HG03280 (cell line): ENCODE data around the gene AP2A2.

Source experiments
- ATAC-seq: cut with Tn5 transposase; IDR thresholded peaks from one replicate; pipeline ENCODE4 v1.9.1; 2021; ENCODE audit warnings: mild to moderate bottlenecking, moderate library complexity; ENCODE audit not compliant: unreplicated experiment

AP2A2 gene

DNA sequence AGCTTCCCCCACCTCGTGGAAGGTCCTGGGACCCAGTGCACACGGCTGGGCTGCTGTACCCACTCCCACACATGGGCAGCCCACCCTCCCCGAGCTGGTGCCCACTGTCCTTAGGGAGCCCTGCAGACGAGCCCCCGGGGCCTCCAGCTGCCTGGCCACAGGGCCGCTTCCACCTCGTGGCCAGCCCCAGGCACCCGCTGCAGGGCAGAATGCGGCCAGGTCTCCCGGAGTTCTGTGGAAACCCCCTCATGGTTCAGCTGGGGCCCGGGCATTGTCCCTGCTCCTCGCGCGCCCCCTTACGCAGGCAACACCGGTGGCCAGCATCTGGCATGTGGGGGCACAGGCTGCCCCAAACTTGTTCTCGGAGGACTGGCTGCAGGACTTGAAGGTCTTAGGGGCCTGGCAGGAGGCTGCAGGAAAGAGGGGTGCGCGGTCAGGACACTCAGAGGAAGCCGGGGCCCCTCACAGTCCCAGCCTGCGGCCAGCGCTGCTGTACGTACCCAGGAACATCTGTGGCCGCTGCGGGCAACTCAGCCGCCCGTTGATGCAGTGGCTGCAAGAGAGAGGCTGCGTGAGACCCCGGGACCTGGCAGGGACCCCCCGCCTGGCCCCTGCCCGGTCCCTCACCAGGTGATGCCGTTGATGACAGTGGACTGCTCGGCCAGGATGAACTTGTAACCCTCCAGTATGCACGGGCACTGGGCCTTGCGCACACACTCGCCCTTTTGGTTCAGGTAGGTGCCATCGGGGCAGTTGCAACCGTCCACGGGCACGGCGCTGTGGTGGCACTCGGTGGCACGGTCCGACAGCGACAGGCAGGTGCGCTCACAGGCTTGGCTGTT lies 101.2 kb downstream of the AP2A2 start:
- no peak for ATAC-seq

DNA sequence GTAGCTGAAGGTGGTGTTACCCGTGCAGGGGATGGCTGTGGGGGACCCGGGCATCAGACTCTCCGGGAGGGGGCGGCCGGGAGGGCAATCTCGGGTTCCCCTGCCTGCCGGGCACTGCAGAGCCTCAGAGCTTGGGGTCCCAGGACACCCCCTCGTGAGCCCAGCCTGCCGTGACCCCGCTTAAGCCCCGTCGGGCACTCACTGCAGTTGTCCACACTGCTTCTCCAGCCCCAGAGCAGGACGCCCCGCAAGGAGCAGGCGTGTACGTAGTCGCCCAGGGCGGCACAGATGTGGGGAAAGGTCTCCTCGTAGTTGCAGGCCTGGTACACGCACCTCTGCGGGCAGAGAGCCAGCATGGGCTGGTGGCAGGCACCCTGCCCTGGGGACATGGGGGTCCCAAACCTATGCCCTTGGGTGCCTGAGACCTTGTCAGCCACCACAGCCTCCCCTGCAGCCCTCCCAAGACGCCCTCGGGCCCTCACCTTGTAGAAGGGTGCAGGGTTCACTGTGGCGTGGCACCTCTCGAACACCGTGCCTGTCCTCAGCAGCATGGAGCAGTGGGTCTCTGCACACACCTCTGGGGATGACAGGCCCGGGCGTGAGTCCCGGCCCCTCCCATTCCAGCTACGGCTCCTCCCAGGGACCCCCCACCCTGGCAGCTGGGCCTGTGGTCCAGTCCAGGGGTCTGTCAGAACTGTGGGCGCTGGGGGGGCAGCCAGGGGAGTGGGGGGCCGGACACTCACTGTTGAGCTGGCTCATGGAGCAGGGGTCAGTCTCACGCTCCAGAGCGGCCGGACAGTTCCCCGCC lies 102.0 kb downstream of the AP2A2 start:
- ATAC-seq: no peak

- ATAC-seq: no peak
These were observed 102.5 kb downstream of the AP2A2 start for GRCh38 chr11:1028291-1028540.

DNA sequence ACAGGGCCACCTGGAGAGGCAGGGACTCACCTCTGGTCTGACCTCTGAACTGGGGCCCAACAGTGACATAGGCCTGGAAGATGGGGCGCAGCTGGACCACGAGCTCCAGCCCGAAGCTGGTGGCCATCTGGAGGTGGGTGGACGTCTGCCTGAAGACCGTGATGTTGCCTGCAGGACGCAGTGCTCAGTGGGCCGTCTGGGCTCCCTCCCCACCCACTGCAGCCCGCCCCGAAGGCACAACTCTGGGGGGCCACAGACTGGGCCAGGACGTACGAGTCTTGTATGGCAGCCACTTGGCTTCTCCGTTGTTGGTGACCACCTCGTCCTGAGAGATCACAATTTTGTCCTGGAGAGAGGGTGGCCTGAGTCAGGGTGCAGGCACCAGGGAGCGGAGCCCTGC lies 102.9 kb downstream of the AP2A2 start:
- no peak for ATAC-seq

DNA sequence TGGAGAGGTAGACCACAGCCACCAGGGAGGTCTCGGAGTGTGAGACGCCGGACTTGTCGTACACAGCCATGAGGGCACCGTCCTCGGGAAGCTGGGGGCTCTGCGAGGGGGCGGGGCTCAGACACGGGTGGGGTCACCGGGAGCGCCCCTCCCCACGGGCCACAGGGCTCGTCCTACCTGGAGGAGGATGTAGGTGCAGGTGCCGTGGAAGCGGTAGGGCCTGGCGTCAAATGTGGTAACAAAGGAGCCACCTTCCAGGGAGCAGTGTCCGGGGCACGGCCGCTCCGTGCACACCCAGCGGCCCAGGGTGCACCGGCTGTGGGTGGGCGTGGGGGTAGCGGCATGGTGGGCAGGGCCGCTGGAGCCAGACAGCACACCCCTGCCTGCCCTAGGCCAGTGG lies 103.4 kb downstream of the AP2A2 start:
- no peak for ATAC-seq

DNA sequence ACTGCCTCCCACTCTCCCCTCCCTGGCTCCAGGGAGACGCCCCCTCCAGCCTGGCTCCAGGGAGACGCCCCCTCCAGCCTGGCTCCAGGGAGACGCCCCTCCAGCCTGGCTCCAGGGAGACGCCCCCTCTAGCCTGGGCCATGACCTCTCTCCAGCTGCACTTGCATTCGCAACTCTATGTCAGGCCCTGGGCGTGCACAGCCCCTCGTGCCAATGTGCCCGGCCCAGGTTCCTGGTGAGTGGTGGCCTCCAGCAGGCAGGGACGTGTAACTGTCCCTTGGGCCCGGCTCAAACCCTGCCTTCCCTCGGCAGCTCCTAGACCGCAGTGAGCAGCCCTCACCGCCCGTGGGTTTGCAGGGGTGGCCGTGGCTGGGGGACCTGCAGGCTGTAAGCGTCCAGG lies 104.0 kb downstream of the AP2A2 start:
- ATAC-seq: no peak

- ATAC-seq: no peak
These were observed 104.4 kb downstream of the AP2A2 start for GRCh38 chr11:1030086-1030485.

DNA sequence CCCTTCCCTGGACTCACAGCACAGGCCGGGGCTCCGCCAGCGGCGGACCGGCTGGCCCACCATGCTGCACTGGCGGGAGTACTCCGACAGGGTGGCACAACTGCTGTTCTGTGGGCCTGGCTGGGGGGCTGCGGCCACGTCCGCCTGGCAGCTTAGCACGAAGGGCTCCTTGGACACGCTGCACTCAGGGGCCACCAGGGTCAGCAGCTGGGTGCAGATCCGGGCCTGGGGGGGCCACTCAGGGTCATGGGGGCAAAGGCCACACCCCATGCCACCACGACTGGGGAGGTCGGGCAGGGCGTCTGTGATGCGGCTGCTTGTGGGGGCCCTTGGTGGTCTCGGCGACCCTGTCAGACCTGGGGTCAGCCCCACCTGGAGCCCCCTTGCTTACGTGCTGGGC lies 104.9 kb downstream of the AP2A2 start:
- no peak for ATAC-seq

DNA sequence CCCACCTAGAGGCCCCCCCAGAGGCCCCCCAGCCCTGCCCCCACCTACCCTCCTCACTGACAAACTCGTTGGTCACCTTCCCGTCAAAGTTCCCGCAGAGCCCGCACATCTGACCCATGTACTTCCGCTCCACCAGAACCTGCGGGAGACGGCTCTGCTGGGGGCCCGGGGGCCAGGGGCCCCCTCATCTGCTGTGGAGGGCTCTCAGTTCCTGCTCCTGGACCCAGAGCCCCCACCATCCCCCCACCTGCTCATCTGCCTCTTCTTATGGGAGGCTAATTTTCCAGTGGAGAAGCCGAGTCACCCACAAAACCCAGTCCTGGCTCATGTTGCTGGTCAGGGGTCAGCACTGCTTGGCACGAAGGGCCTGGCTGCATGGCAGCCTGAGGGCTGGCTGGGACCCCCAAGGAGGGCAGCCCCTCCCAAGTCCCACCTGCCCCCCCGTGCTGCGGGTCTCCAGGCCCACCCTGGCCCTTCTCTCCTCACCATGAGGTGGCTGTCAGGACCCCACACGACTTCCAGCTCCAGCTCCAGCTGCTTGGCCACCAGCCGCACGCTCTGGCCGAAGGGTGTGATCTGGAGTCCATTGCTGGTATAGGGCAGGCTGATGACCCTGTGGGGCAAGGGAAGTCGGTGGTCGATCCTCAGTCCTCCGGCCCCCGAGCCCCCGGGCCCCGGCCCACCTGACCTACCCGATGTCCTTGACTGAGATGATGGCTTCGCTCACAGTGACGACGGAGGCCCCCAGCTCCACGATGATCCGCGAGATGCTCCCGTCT lies 105.6 kb downstream of the AP2A2 start:
- no peak for ATAC-seq

GRCh38 chr11:1032310-1032891 lies 106.7 kb downstream of the AP2A2 start:
- no peak for ATAC-seq

- ATAC-seq: no peak
These were observed 107.5 kb downstream of the AP2A2 start for GRCh38 chr11:1033016-1033798.

DNA sequence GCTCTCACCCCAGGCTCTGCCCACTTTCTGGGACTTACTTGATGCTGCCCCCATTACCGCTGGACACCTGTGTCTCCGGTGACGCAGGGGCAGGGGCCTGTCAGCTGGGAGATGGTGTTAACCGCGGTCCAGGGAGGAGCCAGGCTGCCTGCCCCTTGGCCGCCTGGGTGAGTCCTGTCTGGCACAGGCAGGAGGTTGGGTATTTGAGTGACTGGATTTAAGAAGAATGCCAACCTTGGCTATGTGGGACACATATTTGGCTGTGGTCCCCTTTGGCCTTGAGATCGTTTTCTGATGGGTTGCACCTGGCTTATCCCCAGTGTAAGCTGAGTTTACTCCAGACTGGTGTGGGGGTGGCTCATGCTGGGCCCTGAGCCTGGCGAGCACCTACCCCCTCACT lies 108.3 kb downstream of the AP2A2 start:
- no peak for ATAC-seq

- no peak for ATAC-seq
These were observed 109.0 kb downstream of the AP2A2 start for GRCh38 chr11:1034456-1035295.

GRCh38 chr11:1035577-1036283 lies 110.1 kb downstream of the AP2A2 start:
- no peak for ATAC-seq

DNA sequence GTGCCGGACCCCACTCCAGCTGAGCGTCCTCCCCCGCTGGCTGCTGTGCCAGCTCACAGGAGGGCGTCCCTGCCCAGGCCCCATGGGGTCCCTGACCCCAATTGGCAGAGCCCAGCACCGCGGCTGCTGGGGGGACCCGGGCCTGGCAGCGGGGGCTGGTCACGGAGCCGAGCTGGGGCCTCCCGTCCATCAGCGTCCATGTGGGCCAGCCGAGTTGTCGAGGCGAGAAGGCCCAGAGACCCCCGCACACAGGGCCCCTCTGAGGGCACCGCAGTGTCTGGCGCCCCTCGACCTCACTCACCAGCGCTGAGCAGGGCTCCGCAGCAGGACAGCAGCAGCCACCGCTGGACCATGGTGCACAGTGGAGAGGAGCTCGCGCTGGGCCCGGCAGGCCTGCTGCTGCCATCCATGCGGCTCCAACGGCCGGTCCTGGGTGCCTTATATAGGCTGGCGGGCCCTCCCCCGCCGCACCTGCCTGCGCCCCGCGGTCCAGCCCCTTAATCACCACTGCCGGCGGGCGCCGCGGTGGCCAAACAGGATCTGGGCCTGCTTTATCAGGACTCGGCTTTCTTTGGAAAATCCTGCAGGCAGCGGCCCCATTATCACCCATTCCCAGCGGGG lies 110.7 kb downstream of the AP2A2 start, which contains the start of gene MUC6:
MUC6 (minus strand) TSS at position 416 of the 621 bp plus-strand sequence; CDS start at position 353, 63 bp downstream.
- no peak for ATAC-seq

DNA sequence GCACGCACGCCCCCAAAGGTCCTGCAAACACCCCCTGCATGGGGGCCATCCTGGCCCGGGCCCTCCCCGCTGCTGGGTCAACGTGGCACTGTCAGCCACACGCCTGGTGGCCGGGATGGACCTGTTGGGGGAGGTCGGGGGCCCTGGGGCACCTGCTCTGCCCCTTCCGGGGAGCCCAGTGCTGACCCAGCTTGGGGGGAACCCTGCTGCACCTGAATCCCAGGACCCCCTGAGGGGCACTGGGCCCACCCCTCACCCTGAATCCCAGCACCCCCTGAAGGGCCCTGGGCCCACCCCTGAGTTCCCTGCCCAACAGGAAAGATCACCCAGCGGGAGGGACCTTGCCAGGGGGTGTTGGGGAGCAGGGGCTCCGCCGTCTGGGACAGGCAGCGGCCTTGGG lies 111.3 kb downstream of the AP2A2 start:
- no peak for ATAC-seq

DNA sequence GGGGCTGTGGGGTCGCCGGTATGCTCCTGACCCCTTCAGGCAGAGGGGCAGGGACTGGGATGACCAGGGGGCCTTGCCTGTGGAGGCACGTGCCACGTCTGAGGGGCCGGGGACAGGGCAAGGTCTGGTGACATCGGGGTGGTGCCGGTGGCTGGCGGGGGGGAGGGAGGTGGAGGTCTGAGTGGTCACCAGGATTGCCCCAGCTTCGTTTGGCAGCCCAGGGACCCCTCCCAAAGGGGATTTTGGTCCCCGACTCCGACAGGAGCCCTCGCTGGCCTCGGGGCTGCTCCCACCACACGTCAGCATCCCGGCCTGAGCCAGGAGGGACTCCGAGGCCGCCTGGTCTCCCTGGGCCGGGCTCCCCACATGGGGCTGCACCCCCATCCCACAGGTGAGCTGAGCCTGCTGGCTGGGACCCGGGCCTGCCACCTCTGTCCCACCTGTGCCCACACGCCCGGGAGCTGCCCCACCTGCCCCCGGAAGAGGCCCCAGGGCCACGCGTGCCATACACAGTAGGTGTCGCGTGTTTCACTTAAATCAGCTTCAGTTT lies 111.9 kb downstream of the AP2A2 start:
- ATAC-seq: no peak

GRCh38 chr11:1038361-1038760 lies 112.7 kb downstream of the AP2A2 start:
- ATAC-seq: no peak
